GM18511 (cell line): ENCODE data around the gene ADCY1.

Experiments
- ATAC-seq: cut with Tn5 transposase; IDR thresholded peaks from one replicate; pipeline ENCODE4 v1.9.1; 2021; ENCODE audit warnings: mild to moderate bottlenecking, moderate library complexity; ENCODE audit not compliant: unreplicated experiment

Gene ADCY1

DNA sequence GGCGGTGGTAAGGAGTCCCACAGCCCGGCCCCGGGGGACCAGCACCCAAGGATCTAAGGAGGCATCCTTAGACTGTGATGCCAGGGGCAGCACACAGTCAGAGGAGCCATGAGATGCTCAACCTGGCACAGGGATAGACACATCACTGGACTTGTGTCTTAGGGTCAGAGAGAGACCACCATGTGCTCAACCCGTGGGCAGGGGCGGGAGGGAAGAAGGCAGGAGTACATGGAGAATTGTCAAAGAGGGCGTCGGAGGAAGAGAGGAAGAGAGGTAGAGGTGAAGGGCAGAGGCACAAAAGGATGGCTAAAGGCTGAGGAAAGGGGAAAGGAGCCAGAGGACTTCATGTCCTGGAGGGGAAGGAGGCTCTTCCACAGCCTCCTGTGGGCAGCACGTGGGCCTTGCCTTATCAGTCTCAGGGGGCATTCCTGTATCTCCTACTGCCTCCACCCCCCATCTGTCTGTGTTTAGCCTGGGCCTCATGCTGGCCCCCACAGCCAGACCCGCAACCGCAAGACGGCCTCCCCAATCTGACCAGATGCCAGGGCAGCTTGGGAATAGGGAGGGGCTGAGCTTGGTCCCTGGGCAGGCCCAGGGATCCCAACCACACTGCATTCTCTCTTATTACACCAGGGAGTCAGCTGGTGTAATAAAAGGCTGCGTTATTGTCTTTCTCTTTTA lies 2.2 kb downstream of the ADCY1 start:
- no peak for ATAC-seq

DNA sequence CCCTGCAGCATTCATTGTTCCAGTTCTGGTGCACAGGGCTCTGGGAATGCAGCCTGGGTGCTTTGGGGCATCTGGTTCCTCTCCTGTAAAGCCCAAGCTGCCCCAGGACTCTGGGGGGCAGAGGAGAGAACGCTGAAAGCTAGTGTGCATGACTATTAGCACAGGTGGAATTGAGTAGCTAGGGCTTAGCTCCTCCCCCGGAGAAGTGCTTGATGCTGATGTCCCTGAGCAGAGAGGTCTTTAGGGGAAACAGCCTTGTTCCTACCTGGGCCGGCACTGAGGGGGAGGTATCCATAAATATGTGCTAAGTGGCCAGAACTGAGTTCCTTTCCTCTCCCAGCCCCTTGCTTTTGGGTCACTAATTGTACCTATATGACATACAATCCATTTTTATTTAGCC lies 3.9 kb downstream of the ADCY1 start:
- no peak for ATAC-seq

DNA sequence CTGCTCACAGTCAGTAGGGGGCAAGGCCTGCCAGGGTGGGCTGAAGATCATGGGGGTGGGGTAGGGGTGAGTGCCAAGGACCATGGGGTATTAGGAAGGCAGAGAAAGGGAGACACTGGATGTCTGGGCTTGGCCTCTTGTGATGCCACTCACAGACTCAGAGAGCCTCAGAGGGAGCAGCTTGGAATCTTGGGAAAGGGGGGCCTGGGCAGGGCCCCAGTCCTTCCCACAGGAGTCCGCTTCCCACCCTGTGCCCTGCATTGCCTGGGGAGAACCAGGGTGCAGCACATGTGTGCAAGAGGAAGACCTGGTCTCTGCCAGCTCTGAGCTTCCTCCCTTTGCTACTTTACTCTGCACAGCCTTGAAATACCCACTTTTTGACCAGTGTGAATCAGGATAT lies 4.3 kb downstream of the ADCY1 start:
- ATAC-seq, result no peak

DNA sequence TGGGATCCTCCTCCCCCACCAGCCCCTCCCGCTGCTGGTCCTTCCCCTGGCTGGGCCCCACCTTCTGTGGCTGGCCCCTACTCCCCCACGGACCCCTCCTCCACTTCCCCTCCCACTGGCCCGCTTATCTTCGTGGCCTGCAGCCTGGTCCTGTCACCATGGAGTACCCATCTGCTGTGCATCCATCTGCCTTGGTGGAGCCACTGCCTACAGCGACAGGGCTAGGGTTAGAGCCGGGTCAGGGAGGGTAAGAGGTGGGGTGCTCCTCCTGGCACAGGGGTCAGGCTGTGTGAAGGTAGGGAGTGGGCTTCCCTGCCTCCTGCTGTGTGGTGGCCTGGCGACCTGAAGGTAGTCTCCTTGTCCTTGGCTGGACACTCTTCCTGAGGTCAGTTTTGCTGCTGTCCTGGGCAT lies 5.2 kb downstream of the ADCY1 start:
- no peak for ATAC-seq

DNA sequence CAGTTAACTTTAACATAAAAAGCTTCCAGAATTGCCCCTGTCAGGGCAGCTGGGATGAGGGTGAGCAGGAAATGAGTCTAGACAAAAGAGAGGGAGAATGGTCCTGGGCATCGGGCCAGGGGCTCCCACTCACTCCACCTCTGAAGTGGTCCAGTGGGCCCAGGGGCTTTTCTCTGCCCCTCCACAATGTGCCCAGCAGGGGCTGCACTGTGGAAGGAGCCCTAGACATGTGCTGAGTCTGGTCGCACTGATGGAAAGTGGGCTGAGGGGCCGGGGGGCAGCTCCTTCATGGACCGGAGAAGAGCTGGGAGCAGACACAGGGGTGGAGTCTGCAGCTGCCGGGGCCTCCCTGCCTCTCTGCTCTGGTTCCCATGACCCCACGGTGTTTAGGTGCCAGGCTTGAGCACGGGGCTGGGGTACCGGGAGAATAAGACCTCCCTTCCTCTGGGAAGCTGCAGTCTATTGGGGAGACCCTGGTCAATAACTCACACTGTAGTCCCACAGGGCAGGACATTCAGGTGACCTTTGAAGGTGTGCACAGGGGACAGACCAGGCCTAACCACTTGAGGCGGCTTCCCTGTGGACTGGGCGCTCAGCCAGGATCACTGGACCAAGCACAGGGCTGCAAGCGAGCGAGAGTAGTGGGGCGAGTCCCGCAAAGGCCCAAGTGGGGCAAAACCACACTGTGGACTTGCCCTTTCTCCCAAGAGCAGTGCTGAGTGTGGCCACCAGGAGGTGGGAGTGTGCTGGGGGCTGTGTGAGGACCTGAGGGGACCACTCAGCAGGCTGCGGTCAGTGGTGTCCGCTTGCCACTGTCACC lies 6.1 kb downstream of the ADCY1 start:
- ATAC-seq, result no peak

DNA sequence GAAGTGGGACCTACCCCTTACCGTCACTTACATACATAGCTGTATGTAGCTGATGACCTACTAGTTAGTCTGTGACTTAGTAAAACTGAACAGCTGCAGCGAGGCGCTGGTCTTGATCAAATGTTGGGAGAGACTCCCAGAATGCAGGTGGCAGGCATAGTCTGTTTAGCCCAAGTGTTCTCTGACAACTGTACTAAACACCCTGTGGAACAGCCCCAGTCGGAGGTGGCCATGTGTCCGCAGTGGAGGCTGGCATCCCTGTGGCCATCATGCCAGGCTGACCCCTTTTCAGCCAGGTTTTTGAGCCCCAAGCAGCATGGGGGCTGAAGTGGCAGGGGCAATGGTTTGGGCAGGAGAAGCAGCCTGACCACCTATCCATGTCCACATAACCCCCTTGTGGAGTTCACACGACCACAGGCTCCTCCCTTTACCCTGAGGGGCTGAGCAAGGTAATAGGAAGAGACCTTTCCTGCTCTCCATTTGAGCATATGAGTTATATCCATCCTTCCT lies 7.2 kb downstream of the ADCY1 start:
- ATAC-seq, result no peak

DNA sequence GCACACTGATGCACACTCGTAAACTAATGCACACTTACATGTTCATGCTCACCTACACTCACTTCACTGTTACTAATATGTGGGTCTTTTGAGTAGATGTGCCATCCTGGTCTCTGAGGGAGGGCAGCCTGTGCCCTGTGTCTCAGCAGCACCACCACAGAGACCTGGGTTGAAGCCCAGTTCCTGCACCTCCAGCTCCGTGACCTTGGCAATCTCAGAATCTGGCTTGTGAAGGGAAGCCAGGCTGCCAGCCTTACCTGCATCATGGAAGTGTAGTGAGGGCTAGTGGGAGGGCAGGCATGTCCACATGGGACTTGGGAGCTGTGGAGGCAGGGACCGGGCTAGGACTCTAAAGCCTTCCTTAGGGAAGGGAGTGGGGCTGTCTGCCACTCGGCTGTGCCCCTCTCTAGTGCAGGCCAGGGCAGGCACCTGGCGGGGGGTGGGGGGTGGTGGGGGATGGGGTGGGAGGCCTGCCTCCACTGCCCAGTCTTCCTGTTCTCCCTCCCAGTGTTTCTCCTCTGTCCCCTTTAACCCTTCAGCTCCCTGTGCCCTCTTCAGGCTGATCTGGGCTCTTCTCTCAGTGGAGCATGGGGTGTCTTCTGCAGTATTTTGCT lies 8.1 kb downstream of the ADCY1 start:
- ATAC-seq, result no peak

DNA sequence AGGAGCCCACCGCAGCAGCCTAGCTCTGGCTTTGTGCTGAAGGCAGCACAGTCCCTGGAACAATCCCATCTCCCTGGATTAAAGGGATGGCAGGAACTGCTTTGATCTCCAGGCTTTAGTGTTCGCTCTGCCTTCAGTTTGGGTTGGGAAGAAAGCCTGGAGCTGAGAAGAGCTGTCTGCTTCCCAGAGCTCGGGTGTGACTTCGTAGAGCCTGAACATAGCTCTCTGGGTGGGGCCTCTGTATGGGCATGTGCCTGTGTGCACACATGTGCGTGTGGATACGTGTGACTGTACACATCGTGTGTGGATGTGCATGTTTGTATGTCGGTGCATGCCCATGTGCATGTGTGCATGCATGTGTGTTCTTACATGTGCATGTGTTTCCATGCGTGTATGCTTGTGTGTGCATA lies 8.7 kb downstream of the ADCY1 start:
- no peak for ATAC-seq

DNA sequence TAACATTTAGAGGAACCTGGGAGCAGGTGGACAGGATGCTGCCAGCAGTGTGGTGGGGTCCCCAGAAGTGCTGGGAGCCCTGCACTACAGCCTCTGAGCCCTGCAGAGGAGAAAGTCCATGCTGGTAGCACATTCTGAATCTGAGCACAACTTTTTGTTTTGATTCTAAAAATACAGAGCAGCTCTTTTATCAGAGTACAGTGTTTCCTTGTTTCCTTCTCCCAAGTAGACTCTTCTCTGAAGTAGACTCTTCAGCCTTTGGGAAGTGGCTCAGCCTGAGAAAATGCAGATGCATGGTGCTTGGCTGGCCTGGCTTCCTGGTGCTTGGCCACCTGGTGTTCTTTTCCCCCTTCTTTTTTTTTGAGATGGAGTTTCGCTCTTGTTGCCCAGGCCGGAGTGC lies 9.1 kb downstream of the ADCY1 start:
- ATAC-seq, result no peak

DNA sequence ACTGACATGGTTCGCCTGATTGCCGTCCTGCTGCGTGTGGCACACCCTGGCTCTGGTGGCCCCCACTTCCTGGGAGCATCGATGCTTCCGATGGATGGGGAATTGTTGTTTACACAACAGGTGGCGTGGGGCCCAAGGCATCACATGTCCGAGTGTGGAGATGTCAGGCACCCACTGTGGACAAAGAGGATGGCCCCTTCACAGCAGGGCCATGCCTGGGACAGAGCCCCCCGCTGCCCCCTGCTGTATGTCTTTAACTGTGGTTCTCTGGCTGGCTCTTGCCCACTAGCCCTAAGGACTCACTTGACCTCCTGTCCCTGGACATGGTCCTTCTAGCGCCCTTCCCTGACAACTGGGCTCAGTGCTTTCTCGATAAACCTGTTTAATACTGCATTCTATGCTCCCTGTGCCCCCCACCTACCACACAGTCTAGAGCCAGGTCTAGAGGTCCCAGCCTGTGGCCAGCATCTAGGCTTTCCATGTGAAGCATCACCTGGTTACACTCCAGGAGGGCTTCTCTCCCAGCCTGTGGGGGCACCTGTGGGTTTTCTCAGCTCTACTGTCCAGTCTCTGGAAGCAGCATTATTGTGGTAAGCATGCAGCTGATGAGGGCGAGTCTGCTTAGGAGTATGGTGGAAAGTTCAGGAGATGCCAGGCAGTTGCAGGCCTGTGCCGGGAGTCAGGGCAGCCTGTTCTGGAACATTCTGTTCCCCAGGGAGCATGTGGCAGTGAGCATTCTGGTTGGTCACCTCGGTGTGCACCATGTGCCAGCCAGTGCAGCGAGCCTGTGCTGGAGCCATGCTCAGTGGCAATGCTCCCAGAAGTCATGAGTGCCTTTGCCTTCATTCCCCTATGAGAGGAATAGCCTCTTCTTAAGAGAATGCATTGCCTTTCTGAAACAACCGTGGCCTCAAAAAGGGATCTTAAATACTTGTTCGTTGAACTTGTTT lies 10.4 kb downstream of the ADCY1 start:
- ATAC-seq, result no peak

DNA sequence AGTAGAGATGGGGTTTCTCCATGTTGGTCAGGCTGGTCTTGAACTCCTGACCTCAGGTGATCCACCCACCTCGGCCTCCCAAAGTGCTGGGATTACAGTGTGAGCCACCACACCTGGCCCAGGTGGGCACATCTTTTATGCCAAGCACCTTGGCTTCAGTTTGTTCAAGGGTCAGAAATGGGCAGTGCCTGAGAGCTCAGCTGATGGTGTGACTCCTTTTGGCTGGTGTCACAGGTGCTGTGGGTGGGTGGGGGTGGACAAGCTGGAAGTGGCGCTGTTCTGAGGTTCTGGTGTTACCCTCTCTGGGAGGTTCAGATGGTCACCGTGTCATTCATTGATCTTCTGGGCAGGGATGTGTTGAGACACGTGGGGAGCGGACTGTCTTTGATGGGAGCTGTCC lies 11.5 kb downstream of the ADCY1 start:
- no peak for ATAC-seq

DNA sequence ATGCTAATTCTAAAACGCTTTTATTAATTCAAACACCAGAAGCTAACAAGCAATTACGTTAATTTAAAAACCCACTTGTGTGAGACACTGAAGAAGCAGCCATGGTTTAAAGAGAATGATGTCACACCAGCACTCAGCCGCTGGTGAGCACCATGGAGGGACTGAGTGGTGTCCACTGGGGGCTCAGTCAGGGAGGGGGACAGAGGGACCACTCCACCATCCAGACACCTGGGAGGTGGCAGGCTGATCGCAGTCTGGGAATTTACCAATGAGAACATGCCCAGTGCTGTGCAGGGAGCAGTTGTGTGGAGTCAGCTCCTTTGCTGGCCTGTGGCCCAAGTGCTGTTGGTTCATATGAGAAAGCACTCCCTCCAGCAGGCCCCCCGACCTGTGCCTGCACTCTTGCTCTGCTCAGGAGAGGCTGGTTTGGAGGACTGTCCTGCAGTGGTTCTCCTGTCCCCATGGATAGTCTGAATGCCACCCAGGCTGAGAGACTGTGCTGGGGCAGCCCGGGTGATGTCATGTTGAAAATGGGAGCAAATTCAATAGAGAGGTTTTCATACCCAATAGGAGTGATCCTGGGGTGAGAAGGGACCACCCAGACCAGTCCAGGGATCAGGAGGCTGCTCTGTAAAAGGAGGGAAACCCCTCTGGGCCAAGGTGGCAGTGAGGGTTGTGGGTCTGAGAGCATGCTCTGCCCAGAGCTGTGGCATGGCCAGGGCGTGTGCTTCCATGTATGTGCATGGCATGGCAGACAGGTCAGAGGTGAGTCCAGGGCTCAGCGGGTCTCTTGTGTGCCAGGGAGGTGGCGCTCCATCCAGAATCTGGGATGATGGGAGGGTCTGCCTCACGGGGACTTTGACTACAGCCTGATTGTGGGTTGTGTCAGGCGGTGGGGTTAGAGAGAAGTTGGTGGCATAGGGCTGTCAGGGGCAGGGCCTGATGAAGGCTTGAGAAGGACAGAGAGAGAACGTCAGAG lies 12.7 kb downstream of the ADCY1 start:
- ATAC-seq, result no peak

DNA sequence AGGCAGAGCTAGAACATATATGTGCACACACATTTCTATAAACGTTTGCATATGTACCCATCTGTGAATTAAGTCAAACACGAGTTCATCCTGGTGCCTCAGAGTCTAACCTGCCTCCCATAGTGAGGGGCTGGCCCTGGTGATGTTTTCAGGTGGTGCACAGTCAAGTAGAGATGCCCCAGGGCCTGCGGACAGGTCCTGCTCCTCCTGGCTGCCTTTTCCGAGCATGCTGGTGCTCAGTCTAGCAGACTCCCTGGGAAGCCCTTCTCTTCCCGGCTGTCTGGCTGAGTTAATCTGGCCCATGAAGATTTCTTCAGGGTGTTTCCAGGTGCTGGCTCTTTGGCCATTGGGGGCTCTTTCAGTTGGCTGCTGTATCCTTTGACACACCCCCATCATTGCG lies 14.3 kb downstream of the ADCY1 start:
- ATAC-seq, result no peak

DNA sequence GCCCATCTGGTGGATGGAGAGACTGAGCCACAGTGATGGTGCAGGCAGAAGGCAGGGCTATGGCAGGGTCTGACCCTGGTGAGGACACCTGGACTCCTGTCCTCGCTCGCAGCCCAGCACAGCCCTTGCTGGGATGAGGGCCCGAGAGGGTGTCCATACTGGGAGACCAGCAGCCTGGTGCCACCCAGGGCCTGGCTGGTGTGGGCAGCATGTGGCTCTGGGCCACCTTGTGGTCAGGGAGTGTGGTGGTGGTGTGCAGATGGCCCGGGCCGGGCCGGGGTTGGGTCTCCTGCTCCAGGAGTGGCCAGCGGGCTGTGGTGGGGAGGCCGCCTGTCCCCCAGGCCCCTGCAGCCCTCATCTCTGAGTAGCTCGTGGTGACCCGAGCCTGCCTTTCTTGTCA lies 14.9 kb downstream of the ADCY1 start:
- no peak for ATAC-seq

DNA sequence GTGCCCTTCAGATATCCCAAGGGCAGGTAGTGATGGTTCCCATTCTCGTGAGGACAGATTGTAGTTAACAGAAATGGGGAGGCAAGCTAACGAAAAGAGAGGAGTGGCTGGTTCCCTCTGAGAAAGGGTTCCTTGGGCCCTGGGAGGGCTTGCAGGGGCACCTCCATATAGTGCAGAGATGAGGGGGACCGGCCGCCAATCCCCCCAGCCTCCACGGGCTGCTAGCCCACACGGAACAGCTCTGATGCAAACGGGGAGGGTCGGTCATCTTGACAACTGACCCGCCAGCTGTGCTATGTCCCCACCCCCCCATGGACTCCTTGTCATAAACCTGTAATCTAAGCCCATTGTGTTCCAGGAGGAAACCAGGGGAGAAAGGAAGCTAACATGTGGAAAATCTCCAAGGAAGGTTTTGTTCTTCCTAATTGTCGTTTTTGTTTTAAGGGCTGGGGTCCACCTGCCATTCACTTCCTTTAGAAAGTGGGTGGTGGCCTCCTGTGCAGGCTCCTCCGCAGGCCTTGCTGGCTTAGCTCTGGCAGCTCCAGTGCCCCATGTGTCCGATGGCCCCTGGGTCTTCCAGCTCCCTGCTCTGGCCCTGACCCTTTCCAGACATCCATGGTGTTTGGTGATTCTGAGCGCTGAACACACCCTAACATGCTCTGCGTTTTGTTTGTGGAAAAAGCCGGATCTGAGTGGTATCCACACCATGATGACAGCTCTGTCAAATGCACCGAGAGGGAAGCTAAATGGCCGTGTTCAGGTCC lies 15.9 kb downstream of the ADCY1 start:
- no peak for ATAC-seq

DNA sequence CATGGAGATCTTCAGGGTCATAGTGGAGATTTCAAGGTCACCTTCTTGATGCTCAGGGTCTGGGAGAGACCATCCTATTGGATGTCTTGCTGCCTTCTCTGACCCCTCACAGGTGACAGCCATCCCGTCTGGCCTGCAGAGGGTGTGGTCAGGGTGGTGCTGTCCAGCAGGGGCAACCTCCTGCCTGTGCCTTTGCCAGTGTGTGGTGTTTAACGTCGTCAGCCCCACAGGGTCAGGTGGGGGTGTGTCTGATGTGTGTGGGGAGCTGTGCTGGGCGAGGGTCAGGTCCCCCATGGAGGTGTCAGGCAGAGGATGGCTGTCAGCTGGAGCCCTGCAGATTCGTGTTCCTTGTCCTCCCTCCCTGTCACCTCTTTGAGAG lies 16.5 kb downstream of the ADCY1 start:
- no peak for ATAC-seq

DNA sequence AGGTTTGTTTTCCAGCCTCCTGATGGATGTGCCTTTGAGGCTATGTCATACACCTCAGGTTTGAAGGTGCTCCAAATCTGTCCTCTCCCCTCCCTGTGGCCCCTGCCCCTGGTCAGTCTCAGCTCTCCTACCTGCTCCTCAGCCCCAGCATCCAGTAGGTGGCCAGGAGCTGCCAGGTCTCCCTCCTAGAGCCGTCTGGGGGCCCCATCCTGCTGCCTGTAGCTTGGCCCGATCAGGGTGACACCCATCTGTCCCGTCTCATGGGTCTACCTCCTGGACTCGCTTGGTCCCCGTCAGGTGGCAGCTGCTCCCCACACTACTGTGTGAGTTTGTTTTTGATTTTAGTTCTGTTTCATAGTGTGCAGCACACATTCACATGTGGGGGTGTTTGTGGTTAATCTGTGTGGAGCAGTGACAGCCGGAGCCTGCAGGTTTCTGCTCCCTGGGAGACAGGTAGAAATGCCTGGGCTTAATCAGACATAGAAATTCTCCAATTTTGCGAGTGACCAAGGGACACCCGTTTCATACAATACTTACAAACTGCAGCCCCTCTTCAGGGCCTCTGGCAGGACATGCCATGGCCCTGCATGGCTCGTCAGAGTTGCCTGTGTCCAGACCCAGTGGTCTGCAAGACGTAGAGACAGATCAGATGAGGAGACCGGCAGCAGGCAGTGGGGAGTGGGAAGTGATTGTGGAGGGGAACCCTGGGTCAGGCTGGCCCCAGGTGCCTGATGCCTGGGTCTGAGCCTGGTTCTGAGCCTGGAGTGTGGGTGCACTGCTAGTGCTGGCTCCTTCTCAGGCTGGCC lies 17.1 kb downstream of the ADCY1 start:
- no peak for ATAC-seq
